Activated CD8-positive, alpha-beta memory T cell treated with anti-CD3 and anti-CD28 coated beads, Interleukin-2, amount 50 U/mL, for 48 hours (primary cell): ENCODE results near the gene CCNL1.
"Not testable (repeated sequence)": the region's sequence is repeated elsewhere in the genome, so short reads cannot be mapped to it uniquely, and the experiment has no call there.

Experiments used
- DNase-seq: peaks from one replicate; pipeline ENCODE4 v3.0.0-alpha.2; 2020

The CCNL1 gene

DNA sequence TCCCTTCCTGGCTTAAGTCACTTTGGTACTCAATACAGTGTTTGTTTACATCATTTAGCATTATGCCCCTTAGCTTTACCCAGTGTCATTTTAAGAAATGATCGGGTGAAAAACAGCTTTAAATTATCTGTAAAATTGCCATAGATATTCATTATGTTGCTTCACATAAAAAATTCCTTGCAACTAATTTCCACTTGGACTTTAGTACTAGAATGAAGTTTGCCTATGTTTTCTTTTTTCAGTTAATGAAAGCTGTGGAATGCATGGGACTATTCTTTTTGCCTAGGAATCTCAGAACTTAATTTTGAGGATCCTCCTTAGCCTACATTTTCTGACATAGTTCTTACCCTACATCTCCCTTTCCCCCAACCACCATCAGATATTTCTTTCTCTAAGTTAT, 38.4 kb downstream of the CCNL1 start:
- no peak for DNase-seq

GRCh38 chr3:157120071-157120892, 39.7 kb downstream of the CCNL1 start:
- DNase-seq: no peak

DNA sequence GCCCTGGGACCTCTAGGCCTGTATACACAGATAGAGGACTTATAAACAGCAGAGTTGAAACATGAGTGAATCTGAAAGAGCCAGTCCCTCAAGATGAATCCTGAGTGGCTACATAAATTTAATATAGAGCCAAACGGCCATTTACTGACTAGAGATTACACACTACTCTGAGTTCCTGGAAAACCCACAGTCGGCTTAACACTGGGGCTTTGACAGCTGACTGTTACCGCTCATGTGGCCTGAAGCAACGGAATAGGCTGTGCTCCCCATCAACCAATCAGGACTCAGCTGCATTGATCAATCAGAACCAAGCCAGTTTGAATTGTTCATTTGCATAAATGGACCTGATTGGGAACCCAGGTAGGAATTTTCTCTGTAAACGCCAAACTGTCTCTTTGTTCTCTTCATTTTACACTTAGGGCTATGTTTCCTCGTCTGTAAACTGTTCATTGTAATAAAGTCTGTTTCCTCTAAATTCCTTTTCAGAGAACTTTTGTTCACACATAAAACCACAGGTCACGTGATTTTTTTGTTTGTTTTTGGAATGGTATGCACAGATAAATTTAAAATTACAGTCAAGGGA, 40.5 kb downstream of the CCNL1 start:
- no peak for DNase-seq

DNA sequence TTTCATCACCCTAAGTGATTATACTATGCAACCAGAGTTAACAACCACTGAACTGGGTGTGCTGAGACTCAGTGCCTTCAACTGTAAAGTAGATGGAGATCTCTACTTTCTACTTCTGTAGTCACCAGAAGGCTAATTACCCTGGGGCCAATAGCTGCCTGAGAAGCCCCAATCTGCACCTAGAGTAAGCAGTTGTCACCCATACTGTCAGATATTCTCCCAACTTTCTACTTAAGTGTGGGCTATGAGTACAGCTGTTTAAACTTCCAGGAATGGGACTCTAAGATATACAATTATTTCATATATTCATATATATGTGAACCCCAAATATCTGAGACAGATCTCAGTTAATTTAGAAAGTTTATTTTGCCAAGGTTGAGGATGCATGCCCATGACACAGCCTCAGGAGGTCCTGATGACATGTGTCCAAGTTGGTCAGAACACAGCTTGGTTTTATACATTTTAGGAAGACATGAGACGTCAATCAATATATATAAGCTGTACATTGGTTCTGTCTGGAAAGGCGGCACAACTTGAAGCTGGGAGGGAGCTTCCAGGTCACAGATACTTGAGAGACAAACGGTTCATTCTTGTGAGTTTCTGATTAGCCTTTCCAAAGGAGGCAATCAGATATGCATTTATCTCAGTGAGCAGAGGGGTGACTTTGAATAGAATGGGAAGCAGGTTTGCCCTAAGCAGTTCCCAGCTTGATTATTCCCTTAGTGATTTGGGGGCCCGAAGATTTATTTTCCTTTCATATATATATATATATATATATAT, 41.9 kb downstream of the CCNL1 start:
- DNase-seq: no peak

DNA sequence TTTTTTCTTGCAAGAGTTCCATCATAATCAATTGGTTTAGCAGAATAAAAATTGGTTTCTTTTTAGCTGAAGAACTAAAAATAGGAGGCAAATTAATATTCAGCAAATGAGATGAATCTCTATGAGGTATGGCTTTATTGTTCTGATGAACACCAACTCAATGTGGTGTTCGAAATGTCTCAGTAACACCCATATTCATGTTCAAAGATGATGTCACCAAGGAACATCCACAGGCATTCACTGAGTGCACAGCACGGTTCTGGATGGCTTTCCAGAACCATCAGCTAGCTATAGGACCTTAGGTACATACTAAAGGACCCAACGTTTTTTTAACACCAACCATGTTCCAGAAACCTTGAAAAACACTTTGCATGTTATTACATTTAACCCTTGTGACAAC, 42.7 kb downstream of the CCNL1 start:
- DNase-seq: no peak

- DNase-seq: no peak
These were observed 43.9 kb downstream of the CCNL1 start for GRCh38 chr3:157116017-157116416.

GRCh38 chr3:157115069-157116006, 44.6 kb downstream of the CCNL1 start:
- no peak for DNase-seq

DNA sequence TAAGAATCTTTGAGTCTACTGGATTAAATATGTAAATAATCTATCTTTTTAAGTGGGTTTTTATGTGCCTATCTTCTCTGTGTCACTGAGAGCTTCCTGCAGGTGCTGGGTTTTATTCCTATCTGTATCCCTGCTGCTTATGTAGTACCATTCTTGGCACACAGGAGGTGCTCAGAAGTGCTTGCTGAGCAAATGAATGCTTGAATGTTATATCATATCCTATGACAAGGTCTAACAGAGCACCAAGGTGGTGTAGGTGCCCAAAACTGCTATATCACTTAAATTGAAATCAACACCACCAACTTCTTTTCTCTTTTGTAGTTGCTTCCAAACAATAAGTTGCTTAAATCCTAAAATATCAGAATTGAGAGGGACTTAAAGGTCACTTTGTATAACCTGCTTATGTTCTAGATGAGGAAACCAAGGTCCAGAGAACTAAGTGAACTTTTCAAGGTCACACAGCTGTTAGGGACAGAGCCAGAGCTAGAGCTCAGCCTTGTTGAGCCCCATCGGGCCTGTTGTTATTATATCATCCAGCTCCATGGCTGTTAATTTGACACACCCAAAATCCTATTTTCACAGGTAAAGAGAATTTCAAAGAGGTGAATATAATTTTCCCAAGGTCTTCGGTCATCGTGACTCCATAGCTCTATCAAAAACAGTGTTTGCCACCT, 46.0 kb downstream of the CCNL1 start:
- DNase-seq: no peak

GRCh38 chr3:157112536-157112935, 47.4 kb downstream of the CCNL1 start:
- no peak for DNase-seq

- DNase-seq: no peak
These were observed 48.4 kb downstream of the CCNL1 start for GRCh38 chr3:157111518-157111917.

- no peak for DNase-seq
These were observed 49.1 kb downstream of the CCNL1 start for GRCh38 chr3:157110761-157111278.

DNA sequence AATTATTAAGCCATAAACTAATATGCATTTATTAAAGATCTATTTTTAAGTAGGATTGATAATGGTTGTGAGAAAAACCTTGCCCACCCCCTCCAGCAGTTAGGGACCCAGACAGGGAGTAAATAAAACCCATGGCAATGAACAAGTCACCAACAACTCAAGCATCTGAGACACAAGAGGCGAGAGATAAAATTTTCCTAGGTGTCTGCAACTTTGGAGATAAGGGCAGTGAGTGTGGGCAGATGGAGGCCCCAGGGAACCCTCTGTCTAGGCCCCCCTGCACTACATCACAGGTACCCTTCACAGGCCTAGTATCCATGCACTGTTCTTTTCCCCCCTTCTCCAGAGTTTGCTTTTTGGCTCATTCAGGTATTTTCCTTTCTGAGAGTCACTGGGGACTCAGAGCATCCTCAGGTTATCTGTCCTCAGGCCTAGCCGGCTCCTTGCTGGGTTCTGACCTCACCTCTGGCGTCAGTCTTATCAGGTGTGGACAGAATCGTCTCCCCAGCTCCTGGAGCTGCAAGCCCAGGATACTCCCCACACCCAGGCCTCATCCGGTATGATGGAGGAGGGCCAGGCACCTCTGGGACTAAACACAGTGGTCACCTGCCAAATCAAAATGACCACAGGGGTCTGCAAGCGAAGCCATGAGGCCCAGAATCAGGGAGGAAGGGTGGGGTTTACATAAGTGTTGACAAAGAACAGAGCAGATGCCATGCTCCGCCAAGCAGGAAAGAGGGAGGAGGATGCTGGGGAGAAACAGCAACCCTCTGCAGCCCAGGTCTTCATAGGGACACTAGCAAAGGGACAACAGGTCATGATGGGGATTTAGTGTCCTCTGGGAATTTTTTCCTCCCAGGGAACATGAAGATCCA, 50.4 kb downstream of the CCNL1 start:
- DNase-seq: no peak

GRCh38 chr3:157107644-157108133, 52.3 kb downstream of the CCNL1 start:
- DNase-seq: no peak

GRCh38 chr3:157107037-157107436, 52.9 kb downstream of the CCNL1 start:
- DNase-seq: no peak

DNA sequence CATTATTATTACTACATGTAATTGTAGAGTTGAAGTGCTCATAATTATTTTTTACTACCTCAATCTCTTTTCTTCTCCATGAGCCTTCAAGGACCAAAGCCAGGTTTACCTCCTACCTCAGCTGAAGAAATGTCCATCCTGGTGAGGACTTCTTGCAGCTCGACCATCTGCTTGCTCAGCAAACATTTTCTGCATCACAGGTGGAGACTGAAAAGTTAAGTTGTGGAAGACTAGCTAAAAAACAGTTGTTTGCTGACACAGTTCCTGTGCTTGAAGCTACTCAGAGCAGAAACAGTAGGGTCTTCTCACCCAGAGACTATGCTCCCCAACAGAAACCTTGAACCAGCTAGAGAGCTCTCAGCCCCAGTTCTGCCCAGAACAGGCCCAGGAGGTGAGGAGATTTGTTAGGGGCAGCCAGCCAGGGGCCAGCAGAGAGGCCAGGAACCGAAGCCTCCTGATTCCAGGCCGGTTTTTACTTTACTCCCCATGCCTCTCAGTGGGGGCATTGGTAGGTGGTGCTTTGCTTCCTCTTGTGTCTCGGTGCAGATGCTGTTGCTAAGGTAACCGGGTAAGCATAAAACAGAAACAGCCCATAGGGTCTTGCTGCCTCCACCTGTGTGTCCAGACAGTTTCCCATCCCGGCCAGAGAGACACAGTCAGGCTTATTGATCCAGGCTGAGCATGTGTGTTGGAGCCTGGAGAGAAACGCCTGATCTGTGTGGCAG, 54.9 kb downstream of the CCNL1 start:
- no peak for DNase-seq

DNA sequence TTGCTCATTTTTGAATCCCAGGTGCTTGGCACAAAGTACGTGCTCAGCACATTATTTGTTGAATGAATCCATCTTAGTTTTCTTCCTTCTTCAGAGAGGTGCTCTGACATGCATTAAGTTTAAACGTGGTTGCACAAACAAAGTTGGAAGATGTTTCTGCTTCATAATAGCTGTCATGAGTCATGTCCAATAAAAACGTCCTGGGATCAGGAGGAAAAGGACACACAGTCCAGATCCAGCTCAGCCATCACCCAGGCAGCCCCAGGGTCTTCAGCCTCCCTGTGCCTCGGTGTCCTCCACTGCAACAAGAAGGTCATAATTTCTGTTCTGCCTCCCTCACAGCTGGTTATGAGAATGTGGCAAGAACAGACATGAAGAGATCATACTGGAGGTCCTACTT, 55.4 kb downstream of the CCNL1 start:
- no peak for DNase-seq

- DNase-seq: no peak
These were observed 56.1 kb downstream of the CCNL1 start for GRCh38 chr3:157103860-157104259.

DNA sequence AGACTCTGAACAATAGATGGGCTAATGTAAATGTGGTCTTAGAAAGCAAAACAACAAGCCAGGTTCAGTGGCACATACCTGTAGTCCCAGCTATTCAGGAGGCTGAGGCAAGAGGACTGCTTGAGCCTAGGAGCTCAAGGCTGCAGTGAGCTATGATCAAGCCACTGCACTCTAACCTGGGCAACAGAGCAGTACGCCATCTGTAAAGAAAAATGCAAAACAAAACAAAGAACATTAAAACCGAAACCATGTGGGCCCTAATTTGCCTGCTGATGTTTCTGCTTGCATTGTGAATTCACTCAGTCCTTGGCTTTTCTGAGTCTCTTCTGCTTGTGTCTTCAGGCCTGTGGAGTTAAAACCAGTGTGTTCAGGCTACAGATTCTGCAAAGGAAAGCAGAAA, 56.7 kb downstream of the CCNL1 start:
- no peak for DNase-seq

GRCh38 chr3:157102595-157102994, 57.4 kb downstream of the CCNL1 start:
- not testable (repeated sequence) for DNase-seq

GRCh38 chr3:157102098-157102497, 57.8 kb downstream of the CCNL1 start:
- DNase-seq: no peak
